Esophagus muscularis mucosa (tissue), 4 donors: ENCODE measurements around the gene GRID1. TPM values are rescaled to one million over a fixed set of nuclear protein-coding genes. Genes with fewer than 3 reads are reported as not detected.

Experiments used
- DNase-seq: peaks from one replicate; pipeline ENCODE4 v3.0.0-alpha.2; 2017; ENCODE audit errors: extremely low spot score
- H3K27ac ChIP-seq, 4 donors: fragments of 200-600 bp; sonication (generic); replicated peaks in 1 of 4; 1 replicate in 3 of 4; 2 replicates in 1 of 4; pipeline ENCODE4 v1.5.1; 2016 to 2019; ENCODE audit warnings: mild to moderate bottlenecking in 1 of 4
- H3K27me3 ChIP-seq, 4 donors: fragments of 200-600 bp; sonication (generic); one replicate each; pipeline versions ENCODE4 v1.5.1 to v1.6.0; 2016 to 2019
- H3K36me3 ChIP-seq, 4 donors: fragments of 200-600 bp; sonication (generic); one replicate each; pipeline ENCODE4 v1.5.1; 2016 to 2019
- H3K4me1 ChIP-seq, 4 donors: fragments of 200-600 bp; sonication (generic); one replicate each; pipeline ENCODE4 v1.5.1; 2016 to 2019
- H3K4me3 ChIP-seq, 4 donors: fragments of 200-600 bp; sonication (generic); 1 replicate in 2 of 4; 2 replicates in 2 of 4; pipeline ENCODE4 v1.5.1; 2016 to 2019; ENCODE audit warnings: mild to moderate bottlenecking in 4 of 4, moderate library complexity in 1 of 4
- H3K9me3 ChIP-seq, 4 donors: fragments of 200-600 bp; sonication (generic); 1 replicate in 3 of 4; 2 replicates in 1 of 4; pipeline ENCODE4 v1.5.1; 2016 to 2019
- EP300 ChIP-seq: sonication (generic); formaldehyde crosslinking; IDR thresholded peaks from one replicate; pipeline ENCODE4 v1.6.1; 2017; ENCODE audit warnings: antibody characterized with exemption
- POLR2A ChIP-seq: fragments of 450-650 bp; IDR thresholded peaks from one replicate; pipeline ENCODE4 v1.6.1; 2017; ENCODE audit warnings: antibody characterized with exemption, moderate library complexity, mild to moderate bottlenecking, low read depth
- POLR2AphosphoS5 ChIP-seq, 2 donors: sonication (generic); formaldehyde crosslinking; IDR thresholded peaks; one replicate each; pipeline ENCODE4 v1.6.1; 2017; ENCODE audit warnings: antibody characterized with exemption in 2 of 2
- WGBS: methylation state at CpG from one replicate; pipeline ENCODE4 v1.1.5; 2018; 5-methylcytosine and 5-hydroxymethylcytosine counted together
- intact Hi-C: fragments of 100-400 bp; cut with DNase I; formaldehyde crosslinking; loops from one replicate; pipeline ENCODE4 v1.15.1; 2023
- total RNA-seq, 4 donors: library from RNA; depleted of rRNA; stranded (reverse); fragments of >200 nt; gene quantifications; one replicate each; pipeline versions ENCODE4 v1.1.0 to v1.2.1, GENCODE V29; 2016
- TF ChIP-seq, protein P1 (sequence below), 3 experiments: fragments of 200-600 bp in 2 of 3; fragments of 450-650 bp in 1 of 3; sonication (generic) in 2 of 3; IDR thresholded peaks; one replicate each; pipeline ENCODE4 v1.5.1; 2017 to 2019; ENCODE audit warnings: antibody characterized with exemption in 3 of 3, mild to moderate bottlenecking in 2 of 3, moderate library complexity in 1 of 3

GRID1 gene
- total RNA-seq, 4 donors from 2014 or later: under 0.01 to 1.3 (median 1.1) TPM

DNA sequence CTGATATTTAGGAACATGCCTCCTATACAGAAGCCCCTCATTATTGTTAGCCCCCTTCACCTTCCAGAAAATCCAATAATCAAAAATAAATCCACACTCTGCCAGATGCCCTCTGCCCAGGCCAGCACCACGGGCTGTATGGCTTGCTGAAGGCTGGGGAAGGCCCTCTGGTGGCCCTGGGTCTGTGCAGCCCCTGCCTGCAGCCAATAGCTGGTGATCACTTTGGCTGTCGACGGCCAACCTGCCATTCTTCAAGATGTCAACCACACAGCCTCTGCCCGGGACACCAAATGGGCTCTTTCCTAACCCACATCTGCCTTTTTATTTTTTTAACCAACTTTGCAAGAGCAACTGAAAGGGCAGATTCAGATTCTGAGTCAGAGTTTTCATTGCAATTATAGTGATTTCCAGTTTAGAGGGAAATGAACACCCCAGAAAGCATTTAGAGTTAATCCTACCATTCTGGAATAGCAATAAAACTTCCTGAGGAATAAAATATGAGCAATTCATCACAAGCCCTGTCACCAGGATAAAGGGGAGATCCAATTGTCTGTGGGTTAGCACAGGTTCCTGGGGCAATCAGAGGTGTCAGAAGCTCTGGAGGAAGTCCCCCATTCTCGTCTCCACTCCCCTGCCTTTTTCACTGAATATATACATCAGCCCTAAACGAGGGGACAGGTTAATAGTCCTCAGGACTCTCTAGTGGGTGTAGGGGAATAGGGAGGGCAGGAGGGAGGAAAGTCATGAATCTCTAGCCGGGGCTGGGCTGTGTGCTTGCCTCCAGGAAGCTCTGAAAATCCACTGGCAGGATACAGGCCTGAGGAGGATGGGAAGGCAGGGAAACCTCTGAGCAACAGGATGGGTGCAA, 211.3 kb downstream of the GRID1 start:
- no peak overlapping the region for H3K27ac ChIP-seq
- H3K9me3 ChIP-seq: no peaks in the 10 kb centered on the region
- H3K27me3 ChIP-seq: no peaks in the 10 kb centered on the region
- H3K4me3 ChIP-seq: no peak overlapping the region
- intact Hi-C loops: no loop called here
- TF ChIP-seq POLR2A (no peak), EP300 (no peak), POLR2AphosphoS5 (IDR thresholded peaks at IDR 0.05) (no peak)
- TF ChIP-seq, protein P1, sequence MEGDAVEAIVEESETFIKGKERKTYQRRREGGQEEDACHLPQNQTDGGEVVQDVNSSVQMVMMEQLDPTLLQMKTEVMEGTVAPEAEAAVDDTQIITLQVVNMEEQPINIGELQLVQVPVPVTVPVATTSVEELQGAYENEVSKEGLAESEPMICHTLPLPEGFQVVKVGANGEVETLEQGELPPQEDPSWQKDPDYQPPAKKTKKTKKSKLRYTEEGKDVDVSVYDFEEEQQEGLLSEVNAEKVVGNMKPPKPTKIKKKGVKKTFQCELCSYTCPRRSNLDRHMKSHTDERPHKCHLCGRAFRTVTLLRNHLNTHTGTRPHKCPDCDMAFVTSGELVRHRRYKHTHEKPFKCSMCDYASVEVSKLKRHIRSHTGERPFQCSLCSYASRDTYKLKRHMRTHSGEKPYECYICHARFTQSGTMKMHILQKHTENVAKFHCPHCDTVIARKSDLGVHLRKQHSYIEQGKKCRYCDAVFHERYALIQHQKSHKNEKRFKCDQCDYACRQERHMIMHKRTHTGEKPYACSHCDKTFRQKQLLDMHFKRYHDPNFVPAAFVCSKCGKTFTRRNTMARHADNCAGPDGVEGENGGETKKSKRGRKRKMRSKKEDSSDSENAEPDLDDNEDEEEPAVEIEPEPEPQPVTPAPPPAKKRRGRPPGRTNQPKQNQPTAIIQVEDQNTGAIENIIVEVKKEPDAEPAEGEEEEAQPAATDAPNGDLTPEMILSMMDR (IDR thresholded peaks at IDR 0.05): no peak
- no peaks in the 10 kb centered on the region for H3K36me3 ChIP-seq
- no peaks in the 10 kb centered on the region for H3K4me1 ChIP-seq
- WGBS: 42% methylated on average over 7 of the region's 7 CpGs
- no peak for DNase-seq

DNA sequence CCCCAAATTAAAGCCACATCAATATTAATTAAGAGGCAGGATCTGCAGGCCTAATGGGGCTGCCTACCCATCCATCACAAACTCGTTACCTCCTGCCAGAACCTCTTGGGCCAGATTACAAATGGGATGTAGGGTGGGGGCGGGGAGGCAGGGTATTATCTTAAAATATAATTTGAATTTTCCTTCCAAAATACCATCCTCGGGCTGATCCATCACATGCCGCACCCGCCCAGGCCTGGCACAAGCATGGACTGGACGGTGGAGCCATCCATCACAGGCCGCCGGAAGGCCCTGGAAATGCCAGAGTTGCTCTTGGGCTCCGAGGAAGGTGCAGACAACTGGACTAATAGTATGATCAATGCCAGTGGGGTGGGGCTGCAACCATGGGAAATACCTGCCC, 212.8 kb downstream of the GRID1 start:
- no peak overlapping the region for H3K27ac ChIP-seq
- DNase-seq: no peak
- H3K4me1 ChIP-seq: no peaks in the 10 kb centered on the region
- H3K4me3 ChIP-seq: no peak overlapping the region
- H3K36me3 ChIP-seq: no peaks in the 10 kb centered on the region
- WGBS: 87% methylated on average over 9 of the region's 9 CpGs
- no peaks in the 10 kb centered on the region for H3K27me3 ChIP-seq
- TF ChIP-seq, protein P1 (IDR thresholded peaks at IDR 0.05): no peak
- TF ChIP-seq EP300: no peak
- no peak for TF ChIP-seq POLR2A
- no peak for TF ChIP-seq POLR2AphosphoS5 (IDR thresholded peaks at IDR 0.05)
- H3K9me3 ChIP-seq: no peaks in the 10 kb centered on the region
- intact Hi-C loops: no loop called here

DNA sequence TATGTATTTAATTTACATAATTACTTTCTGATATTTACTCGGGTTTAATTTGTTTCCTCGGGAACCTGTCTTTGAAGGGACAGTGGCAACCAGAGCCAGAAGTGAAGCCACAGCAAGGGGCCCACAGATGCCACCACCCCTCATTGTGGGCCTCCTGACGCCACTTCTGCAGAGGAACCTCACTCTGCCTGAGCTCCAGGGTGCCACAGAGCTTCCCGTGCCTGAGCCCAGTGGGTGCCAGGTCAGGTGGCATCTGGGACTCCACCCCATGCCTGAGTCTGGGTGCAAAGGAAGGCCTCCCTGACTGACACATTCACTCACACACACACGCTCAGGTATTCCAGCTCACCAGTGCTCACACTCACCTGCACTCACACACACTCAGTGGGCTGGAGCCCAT, 213.7 kb downstream of the GRID1 start:
- H3K27me3 ChIP-seq: no peaks in the 10 kb centered on the region
- no peaks in the 10 kb centered on the region for H3K4me1 ChIP-seq
- WGBS: 77% methylated on average over 5 of the region's 5 CpGs
- TF ChIP-seq EP300 (no peak), POLR2A (no peak), POLR2AphosphoS5 (IDR thresholded peaks at IDR 0.05) (no peak)
- TF ChIP-seq, protein P1 (IDR thresholded peaks at IDR 0.05): no peak
- H3K27ac ChIP-seq: no peak overlapping the region
- no peak for DNase-seq
- H3K4me3 ChIP-seq: no peak overlapping the region
- H3K9me3 ChIP-seq: no peaks in the 10 kb centered on the region
- H3K36me3 ChIP-seq: no peaks in the 10 kb centered on the region
- intact Hi-C loops: no loop called here

DNA sequence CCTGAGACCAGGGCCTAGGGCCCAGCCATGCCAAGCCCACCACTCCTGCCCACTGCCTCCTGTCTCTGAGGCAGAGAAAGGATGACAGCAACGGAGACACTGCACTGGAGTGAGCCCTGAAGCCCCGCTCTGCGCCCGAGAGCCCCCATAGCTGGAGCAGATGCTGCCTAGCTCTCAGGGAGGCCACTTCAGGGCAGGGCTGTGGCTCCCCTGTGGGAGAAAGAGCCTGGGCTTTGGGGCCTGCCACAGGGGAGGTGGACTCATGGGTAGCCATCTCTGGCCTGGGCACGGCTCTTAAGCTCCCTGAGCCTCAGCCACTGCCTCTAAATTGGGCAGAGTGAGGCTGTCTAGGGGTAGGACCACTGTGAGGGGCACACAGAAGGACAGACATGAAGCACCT, 214.2 kb downstream of the GRID1 start:
- Histone ChIP-seq H3K4me3 (no peak overlapping the region), H3K27ac (no peak overlapping the region), H3K27me3 (no peaks in the 10 kb centered on the region), H3K36me3 (no peaks in the 10 kb centered on the region), H3K9me3 (no peaks in the 10 kb centered on the region), H3K4me1 (no peaks in the 10 kb centered on the region)
- 91% methylated on average over 5 of the region's 5 CpGs for WGBS
- intact Hi-C loops: no loop called here
- no peak for DNase-seq
- TF ChIP-seq POLR2A (no peak), POLR2AphosphoS5 (IDR thresholded peaks at IDR 0.05) (no peak), EP300 (no peak)
- TF ChIP-seq, protein P1 (IDR thresholded peaks at IDR 0.05): no peak

DNA sequence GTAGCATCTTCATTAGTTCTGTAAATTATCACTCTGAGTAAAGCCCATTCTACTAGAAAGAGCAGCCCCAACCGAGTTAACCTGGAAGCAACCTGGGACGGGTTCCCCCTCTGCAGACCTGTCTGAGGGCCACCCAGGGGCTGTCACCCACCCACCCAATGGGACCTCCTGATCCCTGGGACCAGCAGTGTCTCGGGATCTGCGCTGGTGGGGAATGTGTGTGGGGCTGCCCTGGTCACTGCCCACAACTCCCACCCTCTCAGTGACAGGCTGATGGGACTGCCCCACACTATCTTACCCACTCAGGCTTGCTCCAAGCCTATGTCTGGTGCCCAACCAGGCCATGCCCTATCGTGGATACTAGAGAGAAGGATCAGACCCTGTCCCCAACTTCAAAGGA, 215.0 kb downstream of the GRID1 start:
- Histone ChIP-seq H3K36me3 (no peaks in the 10 kb centered on the region), H3K27me3 (no peaks in the 10 kb centered on the region), H3K4me3 (no peak overlapping the region), H3K9me3 (no peaks in the 10 kb centered on the region), H3K27ac (no peak overlapping the region), H3K4me1 (no peaks in the 10 kb centered on the region)
- no peak for DNase-seq
- intact Hi-C loops: no loop called here
- TF ChIP-seq POLR2A: no peak
- TF ChIP-seq POLR2AphosphoS5 (IDR thresholded peaks at IDR 0.05): no peak
- TF ChIP-seq, protein P1 (IDR thresholded peaks at IDR 0.05): no peak
- no peak for TF ChIP-seq EP300
- 68% methylated on average over 3 of the region's 5 CpGs for WGBS
